Cardiac muscle cell (in vitro differentiated cells and primary cell): ENCODE results near the gene ZCCHC8. TPM values are rescaled to one million over a fixed set of nuclear protein-coding genes. Genes with fewer than 3 reads are reported as not detected.

Experiments
- DNase-seq, 2 donors: peaks; one replicate each; pipeline versions ENCODE4 v3.0.0 to v3.0.0-alpha.2; 2010 to 2017; ENCODE audit warnings: low read depth in 1 of 2, low spot score in 1 of 2
- H3K27ac ChIP-seq: fragments of 200-600 bp; sonication (generic); 2 replicates; pipeline ENCODE4 v1.5.1; 2016
- H3K27me3 ChIP-seq: fragments of 200-600 bp; sonication (generic); 2 replicates; pipeline ENCODE4 v1.6.0; 2016; ENCODE audit warnings: control low read depth
- H3K36me3 ChIP-seq: fragments of 200-600 bp; sonication (generic); 2 replicates; pipeline ENCODE4 v1.5.1; 2016; ENCODE audit warnings: control low read depth
- H3K4me1 ChIP-seq: fragments of 200-600 bp; sonication (generic); 2 replicates; pipeline ENCODE4 v1.8.1; 2017; ENCODE audit warnings: low read depth, mild to moderate bottlenecking, mixed run types
- H3K4me3 ChIP-seq: fragments of 200-600 bp; sonication (generic); 2 replicates; pipeline ENCODE4 v1.5.1; 2016; ENCODE audit warnings: mild to moderate bottlenecking
- H3K9me3 ChIP-seq: fragments of 200-600 bp; sonication (generic); 2 replicates; pipeline ENCODE4 v1.5.1; 2017; ENCODE audit warnings: low read depth, mild to moderate bottlenecking, control low read depth
- CTCF ChIP-seq: IDR thresholded peaks from 2 replicates; pipeline ENCODE4 v1.5.1; 2012; ENCODE audit warnings: low read depth, mild to moderate bottlenecking, low read length
- polyA plus RNA-seq: library from polyadenylated mRNA; unstranded; fragments of >200 nt; fragmentation: Nextera tagmentation; extraction: Ambion mirVana; gene quantifications from 2 replicates; pipeline ENCODE4 v1.2.1, GENCODE V29; 2016
- total RNA-seq: library from RNA; depleted of rRNA; stranded (reverse); fragments of >200 nt; gene quantifications from 2 replicates; pipeline ENCODE4 v1.2.3, GENCODE V29; 2016

The ZCCHC8 gene
- total and polyA plus RNA-seq, 2 experiments from 2014 or later = 17.9 to 21.8 TPM

- Histone ChIP-seq H3K9me3 (no peaks in the 10 kb centered on the region), H3K27ac (no peak overlapping the region), H3K4me3 (no peak overlapping the region), H3K36me3 (peaks cover 97% of the 10 kb centered on the region), H3K27me3 (no peaks in the 10 kb centered on the region), H3K4me1 (no peaks in the 10 kb centered on the region)
- TF ChIP-seq CTCF = no peak
- DNase-seq = no peak
These were observed 7.4 kb upstream of the ZCCHC8 start for GRCh38 chr12:122508163-122508562.

- no peaks in the 10 kb centered on the region for H3K9me3 ChIP-seq
- H3K4me3 ChIP-seq = no peak overlapping the region
- no peak for TF ChIP-seq CTCF
- H3K27ac ChIP-seq = no peak overlapping the region
- peaks cover 84% of the 10 kb centered on the region for H3K36me3 ChIP-seq
- no peaks in the 10 kb centered on the region for H3K27me3 ChIP-seq
- DNase-seq = no peak
- no peaks in the 10 kb centered on the region for H3K4me1 ChIP-seq
These were observed 5.7 kb upstream of the ZCCHC8 start for GRCh38 chr12:122506393-122506938.

GRCh38 chr12:122505419-122506051 is 4.8 kb upstream of the ZCCHC8 start:
- peak in 1 of 2 donors; percentile 32 for DNase-seq
- Histone ChIP-seq H3K27me3 (no peaks in the 10 kb centered on the region), H3K36me3 (peaks cover 74% of the 10 kb centered on the region), H3K4me1 (no peaks in the 10 kb centered on the region), H3K27ac (no peak overlapping the region), H3K9me3 (no peaks in the 10 kb centered on the region), H3K4me3 (no peak overlapping the region)
- no peak for TF ChIP-seq CTCF

- Histone ChIP-seq H3K9me3 (no peaks in the 10 kb centered on the region), H3K4me1 (peaks cover 4% of the 10 kb centered on the region), H3K4me3 (no peak overlapping the region), H3K27me3 (no peaks in the 10 kb centered on the region), H3K27ac (no peak overlapping the region), H3K36me3 (peaks cover 59% of the 10 kb centered on the region)
- no peak for DNase-seq
- no peak for TF ChIP-seq CTCF
These were observed 3.3 kb upstream of the ZCCHC8 start for GRCh38 chr12:122503783-122504590.

GRCh38 chr12:122503147-122503751 is 2.5 kb upstream of the ZCCHC8 start:
- H3K27ac ChIP-seq = peak overlapping the region; percentile 46

More at GRCh38 chr12:122503147-122503751, 2.5 kb upstream of the ZCCHC8 start:
- Histone ChIP-seq H3K36me3 (peaks cover 52% of the 10 kb centered on the region), H3K27me3 (no peaks in the 10 kb centered on the region), H3K4me3 (no peak overlapping the region), H3K4me1 (peaks cover 10% of the 10 kb centered on the region), H3K9me3 (no peaks in the 10 kb centered on the region)
- no peak for TF ChIP-seq CTCF
- no peak for DNase-seq
